HG03025 (cell line): ENCODE measurements around the gene LPIN1.

ENCODE experiments used
- ATAC-seq: cut with Tn5 transposase; IDR thresholded peaks from one replicate; pipeline ENCODE4 v1.9.1; 2021; ENCODE audit warnings: mild to moderate bottlenecking, moderate library complexity; ENCODE audit not compliant: unreplicated experiment, low FRiP score

Gene LPIN1

GRCh38 chr2:11743366-11743765 is 3.1 kb upstream of the LPIN1 start:
- no peak for ATAC-seq

DNA sequence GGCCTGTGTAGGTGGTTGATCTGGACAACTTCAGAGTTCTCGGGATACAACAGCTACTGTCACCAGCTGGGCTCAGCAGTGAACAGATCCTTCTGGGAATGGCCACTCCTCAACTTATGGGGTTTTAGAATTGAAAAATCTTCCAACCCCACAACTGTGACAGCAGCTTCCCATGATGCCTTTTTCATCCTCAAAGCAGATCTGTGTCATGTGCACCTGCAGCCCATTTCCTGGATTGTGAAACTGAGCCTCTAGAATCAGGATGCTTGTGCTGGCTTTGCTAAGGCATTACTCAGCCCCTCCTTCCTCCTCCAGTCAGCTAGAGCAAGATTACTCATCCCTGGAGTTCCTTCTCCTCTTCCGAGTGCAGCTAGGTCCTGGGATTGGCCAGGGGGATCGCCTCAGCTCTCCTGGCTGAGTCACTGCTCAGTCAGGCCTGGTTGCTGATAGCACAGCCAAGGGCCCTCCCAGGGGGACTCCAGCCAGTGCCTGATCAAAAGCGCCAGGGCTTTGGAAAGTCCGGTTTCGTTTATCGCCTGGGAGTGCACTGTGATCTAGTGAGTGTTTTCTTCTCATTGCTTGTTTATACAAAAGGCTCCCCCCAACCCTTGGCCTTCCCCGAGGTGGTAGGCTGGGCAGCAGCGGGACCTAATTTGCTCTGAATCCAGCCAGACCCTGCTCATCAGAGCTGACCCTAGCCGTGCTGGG is 2.4 kb upstream of the LPIN1 start:
- ATAC-seq = peak; percentile 47

DNA sequence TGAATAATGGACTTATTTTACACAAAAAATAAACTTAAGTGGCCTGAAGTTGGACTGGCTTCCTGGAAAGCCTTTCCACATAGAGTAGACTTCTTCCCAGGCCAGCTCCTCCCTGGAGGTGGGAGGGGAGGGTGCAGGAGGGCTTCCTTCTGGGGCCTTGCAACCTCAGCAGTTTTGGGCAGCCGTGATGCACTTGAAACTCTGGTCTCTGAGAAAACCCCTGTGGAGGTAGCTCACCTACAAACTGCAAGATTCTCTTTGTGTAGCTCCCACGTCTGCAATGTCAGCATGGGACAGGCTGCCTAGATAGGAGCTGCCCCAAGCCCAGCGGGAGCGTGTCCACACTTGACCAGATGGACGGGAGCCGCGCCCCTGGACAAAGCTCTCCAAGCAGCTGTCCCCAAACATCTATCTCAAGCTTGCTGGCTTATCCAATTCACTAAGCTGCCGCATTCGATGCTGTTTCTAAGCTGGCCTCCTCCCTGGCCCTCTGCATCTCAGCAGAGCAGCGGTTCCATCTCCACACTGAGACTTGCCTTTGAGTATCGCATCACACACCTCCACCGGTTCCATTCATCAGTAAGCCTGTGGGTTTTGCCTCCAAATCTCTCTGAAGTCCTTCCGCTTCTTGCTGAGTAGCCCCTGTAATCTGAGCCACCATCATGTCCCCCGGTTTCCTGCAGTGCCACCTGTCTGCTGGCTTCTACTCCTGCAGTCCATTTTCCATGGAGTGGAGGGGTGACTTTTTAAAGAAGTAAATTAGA is 1.6 kb upstream of the LPIN1 start:
- ATAC-seq = no peak

GRCh38 chr2:11745613-11746375 is 638 bp upstream of the LPIN1 start:
- no peak for ATAC-seq

GRCh38 chr2:11746807-11747459 is 501 bp downstream of the LPIN1 start:
- peak; percentile 20 for ATAC-seq

GRCh38 chr2:11748018-11748860 is 1.8 kb downstream of the LPIN1 start:
- no peak for ATAC-seq

DNA sequence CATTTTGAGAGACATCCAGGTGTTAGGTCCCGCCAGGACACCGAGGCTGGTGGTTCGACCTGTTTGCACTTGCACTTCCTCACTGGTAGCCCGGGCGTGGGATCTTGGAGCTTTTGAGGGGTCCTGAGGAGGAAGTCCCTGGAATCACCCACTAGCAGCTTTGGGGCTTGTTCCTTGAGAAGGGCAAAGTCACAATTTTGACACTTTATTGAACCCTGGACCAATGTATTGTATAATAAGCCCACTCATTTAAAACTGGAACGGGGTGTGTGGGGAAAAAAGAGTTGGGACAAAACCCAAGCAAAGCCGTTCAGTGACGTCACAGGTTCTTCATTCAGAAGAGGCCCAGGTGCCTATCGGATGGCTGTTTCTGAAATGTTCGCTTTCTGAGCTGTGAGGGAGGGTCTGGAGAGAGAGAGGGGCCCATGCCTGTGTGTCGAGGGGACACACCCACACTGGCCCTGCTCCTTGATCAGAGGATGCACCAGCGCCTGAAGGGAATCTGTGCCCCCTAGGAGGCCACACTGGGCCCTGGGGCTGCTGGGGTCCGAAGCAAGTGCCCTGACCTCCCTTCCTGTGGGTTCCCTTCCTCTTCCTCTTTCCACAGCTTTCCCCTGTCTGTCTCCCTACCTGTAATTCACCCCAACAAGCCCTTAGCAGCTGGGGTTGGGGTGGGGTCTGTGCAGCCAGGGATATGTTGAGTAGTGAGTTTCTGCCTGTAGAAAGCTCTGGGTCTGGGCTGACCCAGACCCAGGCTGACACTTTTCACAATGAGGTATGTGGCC is 2.6 kb downstream of the LPIN1 start:
- no peak for ATAC-seq

- ATAC-seq = no peak
Measured at GRCh38 chr2:11749646-11750349, 3.4 kb downstream of the LPIN1 start.

DNA sequence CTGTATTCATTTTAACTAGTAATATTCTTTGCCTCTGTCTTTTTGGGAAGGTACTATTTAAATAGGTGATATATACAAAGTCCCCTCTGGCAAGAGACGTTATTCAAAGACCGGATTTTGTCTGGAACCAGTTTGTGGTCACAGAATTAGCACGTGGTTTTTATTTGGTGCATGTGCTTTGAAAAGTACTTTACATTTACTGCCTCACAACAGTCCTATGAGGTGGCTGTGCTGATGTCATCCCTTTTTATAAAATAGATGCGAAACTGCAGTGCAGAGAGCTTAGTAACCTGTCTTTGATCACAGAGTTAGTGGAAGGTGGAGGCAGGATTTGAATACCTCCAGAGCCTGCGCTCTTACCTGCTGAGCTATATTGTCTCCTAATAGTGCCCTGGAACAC is 4.0 kb downstream of the LPIN1 start:
- peak; percentile 26 for ATAC-seq

DNA sequence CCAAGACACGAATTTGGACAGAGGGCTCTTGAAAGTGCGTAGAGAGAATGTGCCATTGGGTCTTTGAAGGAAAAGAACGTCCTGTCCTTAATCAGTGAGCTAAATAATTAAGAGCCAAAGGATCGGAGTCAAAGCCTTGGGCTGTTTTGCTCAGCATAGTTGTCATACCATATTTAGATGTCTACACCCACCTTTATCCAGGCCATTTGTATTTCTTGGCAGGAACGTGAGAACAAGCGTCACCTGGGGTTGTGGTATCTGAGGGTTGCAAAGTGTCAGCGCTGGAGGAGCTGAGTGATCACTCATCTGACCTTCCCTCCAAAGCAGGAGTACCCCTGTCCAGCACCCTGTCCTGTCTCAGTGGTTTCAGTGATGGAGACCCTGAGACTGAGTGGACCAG is 4.5 kb downstream of the LPIN1 start:
- ATAC-seq = no peak

- no peak for ATAC-seq
Measured at GRCh38 chr2:11752906-11753305, 6.5 kb downstream of the LPIN1 start.

- peak; percentile 70 for ATAC-seq
Measured at GRCh38 chr2:11753452-11753885, 7.0 kb downstream of the LPIN1 start.

- peak; percentile 33 for ATAC-seq
Measured at GRCh38 chr2:11753886-11754699, 7.7 kb downstream of the LPIN1 start.

DNA sequence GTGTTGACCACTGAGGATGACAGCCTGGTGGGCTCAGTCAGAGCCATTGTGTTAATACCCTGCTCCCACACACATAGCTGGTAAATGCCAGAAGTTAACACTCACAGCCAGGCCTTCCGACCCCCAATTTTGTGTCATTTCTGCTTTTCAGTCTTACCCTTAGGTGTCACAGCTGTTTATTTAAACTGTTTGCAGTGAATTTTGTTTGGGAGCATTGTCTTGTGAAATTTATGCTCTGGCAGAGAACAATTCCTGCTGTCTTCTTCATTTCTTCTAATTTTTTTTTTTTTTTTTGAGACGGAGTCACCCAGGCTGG is 8.2 kb downstream of the LPIN1 start:
- ATAC-seq = no peak

DNA sequence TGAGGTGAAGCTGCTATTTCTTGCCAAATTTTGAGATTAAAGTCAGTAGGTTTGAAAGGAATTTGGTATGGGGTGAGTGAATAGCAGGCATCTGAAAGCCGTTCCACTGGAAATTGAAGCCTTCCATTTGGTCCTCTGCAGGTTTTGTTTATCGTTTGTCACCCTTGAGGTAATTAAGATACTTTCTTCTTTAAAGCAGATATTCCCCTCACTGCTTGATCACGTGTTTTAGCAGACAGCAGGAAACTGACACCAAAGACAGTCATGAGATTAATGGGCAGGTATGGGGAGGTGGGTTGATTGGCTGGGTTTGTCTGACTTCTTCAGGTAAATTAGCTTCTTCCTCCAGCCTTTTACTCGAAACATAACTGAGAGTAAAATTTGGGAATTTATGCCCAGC is 10.7 kb downstream of the LPIN1 start:
- ATAC-seq = no peak

DNA sequence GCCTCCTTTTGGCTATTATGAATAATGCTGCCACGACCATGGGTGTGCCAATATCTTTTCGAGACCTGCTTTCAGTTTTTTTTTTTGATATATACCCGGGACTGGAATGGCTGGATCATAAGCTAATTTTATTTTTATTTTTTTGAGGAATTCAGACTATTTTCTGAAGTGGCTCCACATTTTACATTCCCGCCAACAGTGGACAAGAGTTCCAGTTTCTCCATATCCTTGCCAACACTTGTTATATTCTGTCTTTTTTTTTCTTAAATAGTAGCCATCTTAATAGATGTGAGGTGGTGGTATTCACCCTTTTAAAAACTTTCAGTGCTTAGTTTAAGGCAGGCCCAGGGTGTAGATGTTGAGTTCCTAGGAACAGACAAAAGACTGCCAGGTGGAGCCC is 11.8 kb downstream of the LPIN1 start:
- no peak for ATAC-seq

DNA sequence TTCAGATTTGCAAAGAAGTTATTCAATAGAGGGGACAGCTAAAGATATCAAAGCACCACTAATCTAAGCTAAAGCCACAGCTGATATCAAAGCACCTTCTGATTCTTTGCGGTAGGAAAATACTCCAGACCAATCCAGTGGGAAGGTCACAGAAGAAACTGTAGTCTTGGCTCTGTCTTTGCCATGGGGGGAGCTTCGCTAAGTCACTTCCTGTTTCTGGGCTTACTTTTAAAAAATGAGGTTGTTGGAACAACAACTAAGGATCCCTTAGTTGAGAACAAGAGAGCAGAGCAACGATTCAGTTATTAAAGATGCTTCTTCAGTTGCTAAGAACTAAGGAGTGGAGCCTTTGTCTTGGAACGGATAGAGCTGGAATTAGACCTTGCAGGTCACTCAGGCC is 12.2 kb downstream of the LPIN1 start:
- no peak for ATAC-seq
